ENCODE measurements around the gene CLCA2.

- no peak for TF ChIP-seq ZNF639 (tag by site-specific recombination; IDR thresholded peaks at IDR 0.05)
- no peak for TF ChIP-seq ZNF549 (tag by site-specific recombination; IDR thresholded peaks at IDR 0.05)
- no peak for TF ChIP-seq ZNF366 (tag by site-specific recombination; conservative IDR thresholded peaks at IDR 0.05)
- TF ChIP-seq REST (tag by site-specific recombination; IDR thresholded peaks at IDR 0.05), result no peak
- TF ChIP-seq TRIM28 (IDR thresholded peaks at IDR 0.05; ENCODE audit: borderline replicate concordance, low read length), result no peak
- no peak for TF ChIP-seq ZNF654 (tag by site-specific recombination; IDR thresholded peaks at IDR 0.05; ENCODE audit: low read depth)
- no peak for TF ChIP-seq RBAK (tag by site-specific recombination; IDR thresholded peaks at IDR 0.05)
- TF ChIP-seq SETDB1 (IDR thresholded peaks at IDR 0.05; ENCODE audit: insufficient read length, low read length), result peak; percentile 84
- TF ChIP-seq KLF17 (tag by site-specific recombination; IDR thresholded peaks at IDR 0.05), result no peak
- no peak for TF ChIP-seq KLF16 (tag by site-specific recombination; IDR thresholded peaks at IDR 0.05)
Observed at GRCh38 chr1:86377341-86377740, 46.6 kb upstream of the CLCA2 start.
